Measurements from ENCODE around the gene LRG1.

Gene LRG1, protein sequence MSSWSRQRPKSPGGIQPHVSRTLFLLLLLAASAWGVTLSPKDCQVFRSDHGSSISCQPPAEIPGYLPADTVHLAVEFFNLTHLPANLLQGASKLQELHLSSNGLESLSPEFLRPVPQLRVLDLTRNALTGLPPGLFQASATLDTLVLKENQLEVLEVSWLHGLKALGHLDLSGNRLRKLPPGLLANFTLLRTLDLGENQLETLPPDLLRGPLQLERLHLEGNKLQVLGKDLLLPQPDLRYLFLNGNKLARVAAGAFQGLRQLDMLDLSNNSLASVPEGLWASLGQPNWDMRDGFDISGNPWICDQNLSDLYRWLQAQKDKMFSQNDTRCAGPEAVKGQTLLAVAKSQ

DNA sequence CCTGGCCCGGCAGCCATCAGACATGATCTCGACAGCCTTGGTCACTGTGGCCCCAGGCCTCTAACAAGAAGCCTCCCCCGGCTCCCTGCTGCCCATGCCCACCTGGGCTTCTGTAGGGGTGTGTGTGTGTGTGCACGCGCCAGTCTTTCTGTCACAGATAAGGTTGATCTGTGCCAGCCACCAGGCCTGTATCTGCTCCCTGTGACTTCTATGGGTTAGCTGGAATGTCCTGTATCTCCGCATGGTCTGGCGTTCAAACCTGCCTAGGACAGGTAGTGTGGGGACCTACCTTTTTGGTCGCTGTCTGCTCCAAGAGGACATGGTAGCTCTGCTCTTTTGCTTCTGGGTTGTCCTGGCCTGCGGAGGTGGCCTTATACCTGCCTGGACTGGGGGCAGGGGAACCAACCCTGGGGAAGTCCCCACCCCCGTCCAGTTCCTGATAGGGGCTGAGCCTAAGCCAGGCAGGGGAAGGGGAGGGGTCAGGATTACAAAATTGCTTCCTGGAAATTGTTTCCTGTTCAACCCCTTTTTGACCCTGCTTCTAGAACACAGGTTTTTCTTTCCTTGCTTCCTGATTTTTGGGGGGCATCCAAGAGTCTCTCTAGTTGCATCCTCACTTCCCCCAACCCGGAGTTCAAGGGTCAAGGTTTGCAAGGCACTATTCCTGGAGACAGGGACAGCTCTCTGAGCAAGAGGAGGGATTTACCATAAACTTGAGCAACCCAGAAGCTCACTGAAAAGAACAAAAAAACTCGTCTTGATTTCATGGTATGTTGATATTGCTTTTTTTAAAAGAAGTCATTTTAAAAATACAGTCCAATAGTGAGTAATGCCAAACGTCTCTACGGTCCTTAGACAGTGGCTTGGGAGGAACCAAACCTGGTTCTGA is at the start of gene LRG1:
TSS of gene LRG1 (minus strand) at position 344 of the 889 bp plus-strand sequence. CDS start at position 321, 23 bp downstream.
- Histone ChIP-seq H3K27ac (ENCODE audit: low read depth in 2 of 2, low read length in 2 of 2) (peak within 1 kb of the TSS; percentile 69 to 75), H3K36me3 (ENCODE audit: control insufficient read depth in 2 of 2, insufficient read depth in 2 of 2, low read length in 2 of 2) (no peaks in the 10 kb centered on the region), H3K27me3 (ENCODE audit: control insufficient read depth in 2 of 2, insufficient read depth in 2 of 2, low read length in 2 of 2) (peaks cover 0 to 5% of the 10 kb centered on the region in 2 donors), H3K9ac (ENCODE audit: low read depth in 1 of 2, low read length in 2 of 2) (peak within 1 kb of the TSS; percentile 35 to 61), H3K9me3 (ENCODE audit: control insufficient read depth in 2 of 2, low read length in 2 of 2) (no peaks in the 10 kb centered on the region), H3K4me1 (ENCODE audit: control insufficient read depth in 2 of 2, insufficient read depth in 2 of 2, low read length in 2 of 2) (peaks cover 10 to 11% of the 10 kb centered on the region in 2 donors), H3K4me3 (ENCODE audit: low read length in 2 of 2) (peak within 1 kb of the TSS; percentile 56 to 74)

DNA sequence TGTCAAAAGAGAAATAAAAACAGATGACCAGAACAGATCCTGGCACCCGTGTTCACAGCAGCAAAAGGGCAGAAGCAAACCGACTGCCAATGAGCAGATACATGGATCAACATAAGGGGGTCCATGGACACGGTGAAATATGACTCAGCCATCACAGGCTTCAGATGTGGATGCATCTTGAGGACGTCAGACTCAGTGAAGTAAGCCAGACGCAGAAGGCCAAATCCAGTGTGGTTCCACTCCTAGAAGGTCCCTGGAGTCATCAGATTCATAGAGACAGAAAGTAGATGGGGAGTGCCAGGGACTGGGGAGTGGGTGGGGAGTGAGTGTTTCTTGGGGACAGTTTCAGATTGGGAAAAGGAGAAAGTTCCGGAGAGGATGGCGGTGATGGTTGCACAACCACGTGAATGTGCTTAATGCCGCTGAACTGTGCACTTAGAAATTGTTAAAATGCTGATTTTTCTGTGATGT is 48.5 kb upstream of the LRG1 start:
- H3K27me3 ChIP-seq (ENCODE audit: control insufficient read depth in 2 of 2, insufficient read depth in 2 of 2, low read length in 2 of 2): peaks cover 28 to 37% of the 10 kb centered on the region in 2 donors
- H3K27ac ChIP-seq (ENCODE audit: low read depth in 2 of 2, low read length in 2 of 2): no peak overlapping the region
- no peaks in the 10 kb centered on the region for H3K9me3 ChIP-seq (ENCODE audit: control insufficient read depth in 2 of 2, low read length in 2 of 2)
- no peak overlapping the region for H3K9ac ChIP-seq (ENCODE audit: low read depth in 1 of 2, low read length in 2 of 2)
- no peak overlapping the region for H3K4me3 ChIP-seq (ENCODE audit: low read length in 2 of 2)
- no peaks in the 10 kb centered on the region for H3K36me3 ChIP-seq (ENCODE audit: control insufficient read depth in 2 of 2, insufficient read depth in 2 of 2, low read length in 2 of 2)
- peaks cover 0 to 4% of the 10 kb centered on the region in 2 donors for H3K4me1 ChIP-seq (ENCODE audit: control insufficient read depth in 2 of 2, insufficient read depth in 2 of 2, low read length in 2 of 2)

DNA sequence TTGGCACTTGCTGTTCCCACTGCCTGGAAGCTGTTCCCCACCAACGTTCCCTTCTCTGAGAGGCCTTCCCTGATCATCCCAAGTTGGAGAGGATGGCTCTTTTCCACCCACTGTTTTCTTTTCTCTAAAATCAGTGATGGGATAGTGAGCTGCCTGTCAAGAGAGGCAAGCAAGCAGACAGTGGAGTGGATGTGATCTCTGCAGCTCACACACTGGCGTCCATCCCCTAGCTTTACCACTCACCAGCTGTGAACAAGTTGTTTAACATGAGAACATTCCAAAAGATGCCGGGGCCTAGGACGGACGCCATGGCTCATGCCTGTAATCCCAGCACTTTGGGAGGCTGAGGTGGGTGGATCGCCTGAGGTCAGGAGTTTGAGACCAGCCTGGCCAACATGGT is 47.7 kb upstream of the LRG1 start:
- H3K27ac ChIP-seq (ENCODE audit: low read depth in 2 of 2, low read length in 2 of 2): no peak overlapping the region
- H3K9ac ChIP-seq (ENCODE audit: low read depth in 1 of 2, low read length in 2 of 2): no peak overlapping the region
- H3K4me1 ChIP-seq (ENCODE audit: control insufficient read depth in 2 of 2, insufficient read depth in 2 of 2, low read length in 2 of 2): peaks cover 0 to 4% of the 10 kb centered on the region in 2 donors
- H3K36me3 ChIP-seq (ENCODE audit: control insufficient read depth in 2 of 2, insufficient read depth in 2 of 2, low read length in 2 of 2): no peaks in the 10 kb centered on the region
- no peak overlapping the region for H3K4me3 ChIP-seq (ENCODE audit: low read length in 2 of 2)
- no peaks in the 10 kb centered on the region for H3K9me3 ChIP-seq (ENCODE audit: control insufficient read depth in 2 of 2, low read length in 2 of 2)
- peaks cover 27 to 39% of the 10 kb centered on the region in 2 donors for H3K27me3 ChIP-seq (ENCODE audit: control insufficient read depth in 2 of 2, insufficient read depth in 2 of 2, low read length in 2 of 2)

DNA sequence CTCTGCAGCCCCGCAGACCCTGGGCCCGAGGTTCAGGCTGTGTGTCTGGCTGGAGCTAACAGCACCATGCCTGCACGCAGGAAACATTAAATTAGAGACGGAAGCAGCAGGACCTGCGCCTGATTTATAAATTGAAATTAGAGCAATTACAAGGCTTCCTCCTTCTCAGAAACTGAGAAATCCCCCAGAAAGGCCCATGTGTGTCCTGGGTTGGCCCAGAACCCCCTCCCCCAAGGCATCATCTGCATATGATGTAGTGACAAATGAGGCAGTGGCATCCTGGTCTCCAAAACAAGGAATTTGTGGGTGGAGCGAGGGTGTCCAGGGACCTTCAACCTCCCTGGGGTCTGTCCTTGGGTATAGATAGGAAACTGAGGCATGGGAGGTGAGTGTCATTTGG is 46.9 kb upstream of the LRG1 start:
- no peak overlapping the region for H3K27ac ChIP-seq (ENCODE audit: low read depth in 2 of 2, low read length in 2 of 2)
- no peaks in the 10 kb centered on the region for H3K36me3 ChIP-seq (ENCODE audit: control insufficient read depth in 2 of 2, insufficient read depth in 2 of 2, low read length in 2 of 2)
- H3K9ac ChIP-seq (ENCODE audit: low read depth in 1 of 2, low read length in 2 of 2): no peak overlapping the region
- no peaks in the 10 kb centered on the region for H3K9me3 ChIP-seq (ENCODE audit: control insufficient read depth in 2 of 2, low read length in 2 of 2)
- H3K4me1 ChIP-seq (ENCODE audit: control insufficient read depth in 2 of 2, insufficient read depth in 2 of 2, low read length in 2 of 2): peaks cover 0 to 4% of the 10 kb centered on the region in 2 donors
- no peak overlapping the region for H3K4me3 ChIP-seq (ENCODE audit: low read length in 2 of 2)
- H3K27me3 ChIP-seq (ENCODE audit: control insufficient read depth in 2 of 2, insufficient read depth in 2 of 2, low read length in 2 of 2): peaks cover 34 to 44% of the 10 kb centered on the region in 2 donors

DNA sequence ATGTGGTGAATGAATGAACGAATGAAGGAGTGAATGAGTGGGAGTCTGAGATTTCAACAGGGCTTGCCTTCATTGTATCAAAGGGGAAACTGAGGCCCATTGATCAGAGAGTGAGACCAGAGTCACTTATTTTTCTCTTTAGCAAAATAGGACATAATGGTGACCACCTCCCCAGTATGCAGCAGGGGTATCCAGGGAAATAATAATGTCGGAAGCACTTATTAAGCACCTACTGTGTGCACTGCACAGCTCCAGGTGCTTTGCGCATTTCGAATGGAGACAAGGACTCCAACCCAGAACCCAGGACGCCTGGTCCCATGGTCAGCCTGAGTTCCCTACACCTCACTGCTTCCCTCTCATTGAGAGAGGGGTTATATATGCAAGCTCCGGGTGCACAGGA is 46.4 kb upstream of the LRG1 start:
- peaks cover 0 to 4% of the 10 kb centered on the region in 2 donors for H3K4me1 ChIP-seq (ENCODE audit: control insufficient read depth in 2 of 2, insufficient read depth in 2 of 2, low read length in 2 of 2)
- peaks cover 31 to 40% of the 10 kb centered on the region in 2 donors for H3K27me3 ChIP-seq (ENCODE audit: control insufficient read depth in 2 of 2, insufficient read depth in 2 of 2, low read length in 2 of 2)
- H3K27ac ChIP-seq (ENCODE audit: low read depth in 2 of 2, low read length in 2 of 2): no peak overlapping the region
- H3K9me3 ChIP-seq (ENCODE audit: control insufficient read depth in 2 of 2, low read length in 2 of 2): no peaks in the 10 kb centered on the region
- H3K4me3 ChIP-seq (ENCODE audit: low read length in 2 of 2): no peak overlapping the region
- no peak overlapping the region for H3K9ac ChIP-seq (ENCODE audit: low read depth in 1 of 2, low read length in 2 of 2)
- H3K36me3 ChIP-seq (ENCODE audit: control insufficient read depth in 2 of 2, insufficient read depth in 2 of 2, low read length in 2 of 2): no peaks in the 10 kb centered on the region

DNA sequence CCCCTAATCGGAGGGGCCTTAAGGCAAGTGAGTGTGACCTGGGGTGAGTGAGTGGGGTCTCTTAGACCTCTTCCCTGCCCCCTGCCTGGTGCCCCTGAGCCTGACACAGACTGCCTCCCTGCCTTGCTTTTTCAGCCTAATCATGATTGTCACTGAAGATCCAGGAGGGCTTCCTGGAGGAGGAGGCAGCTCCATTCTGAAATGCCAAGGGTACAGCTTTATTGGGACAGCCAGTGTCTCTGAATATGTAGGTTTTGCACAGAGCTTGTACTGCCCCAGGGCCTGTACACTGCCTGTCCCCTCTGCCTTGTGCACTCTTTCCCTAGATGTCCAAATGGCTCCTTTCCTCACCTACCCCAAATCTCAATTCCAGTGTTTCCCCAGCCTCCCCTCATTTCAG is 45.7 kb upstream of the LRG1 start:
- H3K9ac ChIP-seq (ENCODE audit: low read depth in 1 of 2, low read length in 2 of 2): no peak overlapping the region
- H3K4me3 ChIP-seq (ENCODE audit: low read length in 2 of 2): no peak overlapping the region
- no peaks in the 10 kb centered on the region for H3K9me3 ChIP-seq (ENCODE audit: control insufficient read depth in 2 of 2, low read length in 2 of 2)
- peaks cover 0 to 4% of the 10 kb centered on the region in 2 donors for H3K4me1 ChIP-seq (ENCODE audit: control insufficient read depth in 2 of 2, insufficient read depth in 2 of 2, low read length in 2 of 2)
- no peaks in the 10 kb centered on the region for H3K36me3 ChIP-seq (ENCODE audit: control insufficient read depth in 2 of 2, insufficient read depth in 2 of 2, low read length in 2 of 2)
- no peak overlapping the region for H3K27ac ChIP-seq (ENCODE audit: low read depth in 2 of 2, low read length in 2 of 2)
- peaks cover 27 to 33% of the 10 kb centered on the region in 2 donors for H3K27me3 ChIP-seq (ENCODE audit: control insufficient read depth in 2 of 2, insufficient read depth in 2 of 2, low read length in 2 of 2)

DNA sequence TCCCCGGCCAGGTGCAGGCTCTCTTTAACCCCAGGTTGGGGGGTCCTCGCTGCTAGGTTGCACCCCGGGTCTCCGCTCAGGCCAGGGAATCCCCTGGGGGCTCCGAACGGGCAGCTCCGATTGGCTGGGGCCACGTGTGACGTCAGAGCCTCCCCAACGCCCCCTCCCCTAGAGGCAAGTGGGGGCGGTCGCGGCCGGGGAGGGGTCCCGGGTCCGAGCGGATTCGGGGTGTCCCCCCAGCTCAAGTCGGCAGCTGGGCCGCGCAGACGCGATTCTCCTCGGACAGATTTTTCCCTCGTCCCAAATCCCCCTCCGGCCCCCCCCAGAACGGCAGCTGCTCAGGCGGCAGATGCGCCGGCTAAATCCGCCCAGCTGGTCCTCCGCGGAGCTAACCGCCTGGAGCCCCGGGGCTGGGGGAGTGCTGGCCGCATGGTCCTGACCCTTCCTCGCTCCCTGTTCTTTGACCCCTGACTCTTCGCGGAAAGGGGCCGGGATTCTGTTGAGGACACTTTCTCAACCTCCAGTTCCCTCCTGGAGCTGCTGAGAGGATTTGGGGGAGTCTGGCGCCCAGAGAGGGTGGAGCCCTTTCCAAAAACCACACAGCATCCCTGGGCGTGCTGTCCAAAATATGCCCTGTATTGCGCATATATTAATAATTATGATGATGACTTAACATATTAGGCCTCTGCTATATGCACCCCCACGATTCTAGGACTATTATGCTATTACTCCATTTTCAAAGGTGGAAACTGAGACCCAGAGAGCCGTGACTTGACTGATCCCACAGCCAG is 45.0 kb upstream of the LRG1 start:
- Histone ChIP-seq H3K27me3 (ENCODE audit: control insufficient read depth in 2 of 2, insufficient read depth in 2 of 2, low read length in 2 of 2) (peaks cover 32 to 37% of the 10 kb centered on the region in 2 donors), H3K4me1 (ENCODE audit: control insufficient read depth in 2 of 2, insufficient read depth in 2 of 2, low read length in 2 of 2) (peaks cover 0 to 4% of the 10 kb centered on the region in 2 donors), H3K9ac (ENCODE audit: low read depth in 1 of 2, low read length in 2 of 2) (no peak overlapping the region), H3K4me3 (ENCODE audit: low read length in 2 of 2) (no peak overlapping the region), H3K9me3 (ENCODE audit: control insufficient read depth in 2 of 2, low read length in 2 of 2) (no peaks in the 10 kb centered on the region), H3K27ac (ENCODE audit: low read depth in 2 of 2, low read length in 2 of 2) (no peak overlapping the region), H3K36me3 (ENCODE audit: control insufficient read depth in 2 of 2, insufficient read depth in 2 of 2, low read length in 2 of 2) (no peaks in the 10 kb centered on the region)

DNA sequence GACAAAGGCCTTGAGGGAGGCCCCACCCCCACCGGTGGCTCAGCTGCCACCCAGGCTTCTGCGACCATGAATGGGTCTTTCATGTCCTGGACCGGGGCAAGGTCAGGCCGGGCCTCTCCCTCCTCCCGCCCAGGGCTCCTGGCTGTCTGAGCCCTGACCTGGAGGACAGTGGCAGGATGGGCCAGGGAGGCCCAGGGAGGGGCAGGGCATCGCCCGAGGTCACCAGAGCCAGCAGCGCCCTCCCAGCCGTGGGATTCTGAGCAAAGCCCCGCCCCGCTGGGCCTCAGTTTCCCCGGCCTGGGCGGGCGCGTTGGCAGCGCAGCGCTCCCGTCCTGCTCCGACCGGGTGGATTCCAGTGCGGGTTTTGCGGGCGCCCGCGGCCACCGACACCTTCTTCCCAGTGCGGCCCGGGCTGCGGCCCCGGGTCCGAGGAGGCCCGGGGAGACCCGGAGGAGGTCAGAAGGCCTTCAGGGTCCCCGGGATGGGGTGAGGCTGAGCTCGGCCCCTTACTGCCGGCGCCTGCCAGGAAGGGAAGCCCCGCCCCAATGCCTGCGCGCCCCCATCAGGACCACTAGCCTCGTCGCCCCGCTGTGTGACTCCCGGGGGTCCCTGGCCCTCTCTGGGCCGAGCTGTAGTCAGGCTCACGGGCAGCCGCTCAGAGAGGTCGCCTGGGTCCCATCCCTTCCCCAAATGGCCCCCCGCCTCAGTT is 44.3 kb upstream of the LRG1 start:
- Histone ChIP-seq H3K27me3 (ENCODE audit: control insufficient read depth in 2 of 2, insufficient read depth in 2 of 2, low read length in 2 of 2) (peaks cover 36 to 45% of the 10 kb centered on the region in 2 donors), H3K4me1 (ENCODE audit: control insufficient read depth in 2 of 2, insufficient read depth in 2 of 2, low read length in 2 of 2) (peaks cover 0 to 4% of the 10 kb centered on the region in 2 donors)

More for the DNA sequence above, 44.3 kb upstream of the LRG1 start:
- no peak overlapping the region for H3K27ac ChIP-seq (ENCODE audit: low read depth in 2 of 2, low read length in 2 of 2)
- no peaks in the 10 kb centered on the region for H3K36me3 ChIP-seq (ENCODE audit: control insufficient read depth in 2 of 2, insufficient read depth in 2 of 2, low read length in 2 of 2)
- no peaks in the 10 kb centered on the region for H3K9me3 ChIP-seq (ENCODE audit: control insufficient read depth in 2 of 2, low read length in 2 of 2)
- H3K4me3 ChIP-seq (ENCODE audit: low read length in 2 of 2): no peak overlapping the region
- H3K9ac ChIP-seq (ENCODE audit: low read depth in 1 of 2, low read length in 2 of 2): no peak overlapping the region

Data from mucosa of rectum (tissue), 2 donors.